CD4-positive, alpha-beta T cell treated with Interleukin-15 for 1 hour (primary cell): ENCODE measurements around the gene PRPF6.

ENCODE experiments used
- DNase-seq: peaks from one replicate; pipeline ENCODE4 v3.0.0-alpha.2; 2020

PRPF6 gene

GRCh38 chr20:64067733-64068307 lies 86.9 kb downstream of the PRPF6 start:
- no peak for DNase-seq

GRCh38 chr20:64068386-64069208 lies 87.7 kb downstream of the PRPF6 start:
- DNase-seq = no peak

- no peak for DNase-seq
These were observed 88.3 kb downstream of the PRPF6 start for GRCh38 chr20:64069209-64069613.

- no peak for DNase-seq
These were observed 88.8 kb downstream of the PRPF6 start for GRCh38 chr20:64069614-64070243.

GRCh38 chr20:64070244-64070993 lies 89.5 kb downstream of the PRPF6 start:
- DNase-seq = no peak

GRCh38 chr20:64071341-64072332 lies 90.7 kb downstream of the PRPF6 start:
- DNase-seq = no peak

- no peak for DNase-seq
These were observed 91.6 kb downstream of the PRPF6 start for GRCh38 chr20:64072498-64073063.

- DNase-seq = no peak
These were observed 92.7 kb downstream of the PRPF6 start for GRCh38 chr20:64073476-64074183.

GRCh38 chr20:64074184-64074789 lies 93.4 kb downstream of the PRPF6 start:
- DNase-seq = no peak

GRCh38 chr20:64074963-64075362 lies 94.0 kb downstream of the PRPF6 start:
- no peak for DNase-seq

- DNase-seq = no peak
These were observed 94.6 kb downstream of the PRPF6 start for GRCh38 chr20:64075556-64075955.

- no peak for DNase-seq
These were observed 95.4 kb downstream of the PRPF6 start for GRCh38 chr20:64076061-64076997.

GRCh38 chr20:64077094-64077493 lies 96.2 kb downstream of the PRPF6 start:
- peak; percentile 60 for DNase-seq

- no peak for DNase-seq
These were observed 96.6 kb downstream of the PRPF6 start for GRCh38 chr20:64077541-64077875.

- peak; percentile 64 for DNase-seq
These were observed 97.1 kb downstream of the PRPF6 start for GRCh38 chr20:64077876-64078551.

GRCh38 chr20:64078934-64079272 lies 98.0 kb downstream of the PRPF6 start:
- DNase-seq = no peak

- peak; percentile 88 for DNase-seq
These were observed 98.5 kb downstream of the PRPF6 start, which contains the start of gene RGS19 for GRCh38 chr20:64079273-64080012. Gene RGS19 (minus strand): TSS chr20:64079518. CDS start chr20:64076886, 2,632 bp downstream.
